Measurements from ENCODE around the gene NGDN.

DNA sequence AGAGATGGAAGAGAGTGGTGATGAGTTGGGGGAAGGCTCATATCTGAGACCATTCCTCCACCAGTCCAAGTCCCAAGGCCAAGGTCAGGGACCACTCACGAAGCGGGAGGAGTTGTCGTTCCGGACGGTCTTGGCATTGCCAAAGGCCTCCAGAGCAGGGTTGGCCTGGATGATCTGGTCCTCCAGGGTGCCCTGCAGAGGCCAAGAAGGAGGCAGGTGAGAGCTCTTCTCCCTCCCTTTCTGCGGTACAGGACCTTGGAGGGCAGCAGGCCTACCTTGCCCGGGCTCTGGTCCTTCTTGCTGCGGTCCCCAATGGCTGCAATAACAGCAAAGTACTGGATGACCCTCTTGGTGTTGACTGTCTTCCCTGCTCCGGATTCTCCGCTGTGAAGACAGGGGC, 38.0 kb upstream of the NGDN start:
- TF ChIP-seq, protein P1, sequence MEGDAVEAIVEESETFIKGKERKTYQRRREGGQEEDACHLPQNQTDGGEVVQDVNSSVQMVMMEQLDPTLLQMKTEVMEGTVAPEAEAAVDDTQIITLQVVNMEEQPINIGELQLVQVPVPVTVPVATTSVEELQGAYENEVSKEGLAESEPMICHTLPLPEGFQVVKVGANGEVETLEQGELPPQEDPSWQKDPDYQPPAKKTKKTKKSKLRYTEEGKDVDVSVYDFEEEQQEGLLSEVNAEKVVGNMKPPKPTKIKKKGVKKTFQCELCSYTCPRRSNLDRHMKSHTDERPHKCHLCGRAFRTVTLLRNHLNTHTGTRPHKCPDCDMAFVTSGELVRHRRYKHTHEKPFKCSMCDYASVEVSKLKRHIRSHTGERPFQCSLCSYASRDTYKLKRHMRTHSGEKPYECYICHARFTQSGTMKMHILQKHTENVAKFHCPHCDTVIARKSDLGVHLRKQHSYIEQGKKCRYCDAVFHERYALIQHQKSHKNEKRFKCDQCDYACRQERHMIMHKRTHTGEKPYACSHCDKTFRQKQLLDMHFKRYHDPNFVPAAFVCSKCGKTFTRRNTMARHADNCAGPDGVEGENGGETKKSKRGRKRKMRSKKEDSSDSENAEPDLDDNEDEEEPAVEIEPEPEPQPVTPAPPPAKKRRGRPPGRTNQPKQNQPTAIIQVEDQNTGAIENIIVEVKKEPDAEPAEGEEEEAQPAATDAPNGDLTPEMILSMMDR (IDR thresholded peaks at IDR 0.05) = no peak
- TF ChIP-seq POLR2A (IDR thresholded peaks at IDR 0.05) = no peak
